Astrocyte (in vitro differentiated cells and primary cell): ENCODE measurements around the gene YPEL1.

Experiments
- CTCF ChIP-seq: IDR thresholded peaks from 2 replicates; pipeline ENCODE4 v1.5.1; 2011; ENCODE audit warnings: low read depth, mild to moderate bottlenecking, inconsistent platforms, low read length, moderate library complexity; ENCODE audit not compliant: insufficient read depth
- EZH2 ChIP-seq: IDR thresholded peaks from 2 replicates; pipeline ENCODE4 v1.6.1; 2012; ENCODE audit warnings: mild to moderate bottlenecking, low read length, inconsistent platforms; ENCODE audit not compliant: insufficient read depth

GRCh38 chr22:21683401-21683811, 52.2 kb downstream of the YPEL1 start:
- TF ChIP-seq CTCF: no peak
- TF ChIP-seq EZH2: no peak
